ENCODE results near the gene VNN1. TPM values are rescaled to one million over a fixed set of nuclear protein-coding genes. Genes with fewer than 3 reads are reported as not detected.

VNN1 gene
- total and polyA plus RNA-seq, 2 donors (not counting 3 experiments of a cell fraction or from before 2014, with no cell fraction given) = not detected

DNA sequence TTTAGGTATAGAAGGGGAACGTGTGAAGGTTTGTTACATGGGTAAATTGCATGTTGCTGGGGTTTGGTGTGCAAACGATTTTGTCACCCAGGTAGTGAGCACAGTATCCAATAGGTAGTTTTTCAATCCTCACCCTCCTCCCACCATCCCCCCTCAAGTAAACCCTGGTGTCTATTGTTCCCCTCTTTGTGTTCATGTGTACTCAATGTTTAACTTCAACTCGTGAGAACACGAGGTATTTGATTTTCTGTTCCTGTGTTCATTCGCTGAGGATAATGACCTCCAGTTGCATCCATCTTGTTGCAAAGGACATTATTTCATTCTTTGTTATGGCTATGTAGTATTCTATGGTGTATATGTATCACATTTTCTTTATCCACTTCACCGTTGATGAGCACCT, 11.6 kb upstream of the VNN1 start:
- Histone ChIP-seq H3K9ac (replicated peaks; ENCODE audit: extremely low read depth, insufficient read depth, low read length) (no peak overlapping the region), H3K4me2 (ENCODE audit: insufficient read depth, low read length) (no peak overlapping the region), H3K27ac (ENCODE audit: insufficient read depth, low read depth, low read length) (no peak overlapping the region), H3K9me1 (replicated peaks; ENCODE audit: control insufficient read depth, extremely low read depth, insufficient read depth, low read length) (no peaks in the 10 kb centered on the region), H3K79me2 (ENCODE audit: control insufficient read depth, insufficient read depth, low read length) (no peaks in the 10 kb centered on the region), H2AFZ (ENCODE audit: low read depth, low read length) (no peak overlapping the region), H3K9me3 (replicated peaks; ENCODE audit: control insufficient read depth, insufficient read depth, low read length) (no peaks in the 10 kb centered on the region), H3K4me1 (ENCODE audit: control insufficient read depth, extremely low read depth, insufficient read depth, low read length) (no peaks in the 10 kb centered on the region), H3K4me3 (replicated peaks in 1 of 3; ENCODE audit: insufficient read depth in 1 of 3, low read depth in 1 of 3, low read length in 3 of 3) (no peak overlapping the region), H3K36me3 (ENCODE audit: control insufficient read depth in 2 of 2, extremely low read depth in 1 of 2, insufficient read depth in 2 of 2, low read length in 2 of 2) (no peaks in the 10 kb centered on the region), H3K27me3 (ENCODE audit: control insufficient read depth in 2 of 2, insufficient read depth in 2 of 2, low read length in 2 of 2) (peaks cover 0 to 2% of the 10 kb centered on the region in 2 experiments), H4K20me1 (replicated peaks; ENCODE audit: control insufficient read depth, extremely low read depth, insufficient read depth, low read length) (no peaks in the 10 kb centered on the region)
- CTCF ChIA-PET = interaction anchor here (1.6 to 2.2 kb wide), 2 partner anchors 10 to 195 kb away, joined by 4 to 8 read pairs; no protein-coding TSS in a partner anchor
- DNase-seq (ENCODE audit: low read depth, low spot score) = no peak
- TF ChIP-seq POLR2AphosphoS5 (IDR thresholded peaks at IDR 0.05; ENCODE audit: insufficient read depth, low read depth, low read length) (no peak), GATA2 (IDR thresholded peaks at IDR 0.05; ENCODE audit: insufficient read depth, insufficient read length, low read depth, low read length) (no peak), JUN (IDR thresholded peaks at IDR 0.05; ENCODE audit: borderline replicate concordance, insufficient read depth, insufficient read length, low read depth) (no peak), EZH2 (IDR thresholded peaks at IDR 0.05; ENCODE audit: borderline replicate concordance, low read depth, low read length, severe bottlenecking) (no peak), MYC (IDR thresholded peaks at IDR 0.05; ENCODE audit: low read depth, low read length) (no peak), FOS (IDR thresholded peaks at IDR 0.05; ENCODE audit: borderline replicate concordance, insufficient read depth, low read length) (no peak), POLR2A (IDR thresholded peaks at IDR 0.05; ENCODE audit: low read depth, low read length) (no peak)
- TF ChIP-seq, protein P1, sequence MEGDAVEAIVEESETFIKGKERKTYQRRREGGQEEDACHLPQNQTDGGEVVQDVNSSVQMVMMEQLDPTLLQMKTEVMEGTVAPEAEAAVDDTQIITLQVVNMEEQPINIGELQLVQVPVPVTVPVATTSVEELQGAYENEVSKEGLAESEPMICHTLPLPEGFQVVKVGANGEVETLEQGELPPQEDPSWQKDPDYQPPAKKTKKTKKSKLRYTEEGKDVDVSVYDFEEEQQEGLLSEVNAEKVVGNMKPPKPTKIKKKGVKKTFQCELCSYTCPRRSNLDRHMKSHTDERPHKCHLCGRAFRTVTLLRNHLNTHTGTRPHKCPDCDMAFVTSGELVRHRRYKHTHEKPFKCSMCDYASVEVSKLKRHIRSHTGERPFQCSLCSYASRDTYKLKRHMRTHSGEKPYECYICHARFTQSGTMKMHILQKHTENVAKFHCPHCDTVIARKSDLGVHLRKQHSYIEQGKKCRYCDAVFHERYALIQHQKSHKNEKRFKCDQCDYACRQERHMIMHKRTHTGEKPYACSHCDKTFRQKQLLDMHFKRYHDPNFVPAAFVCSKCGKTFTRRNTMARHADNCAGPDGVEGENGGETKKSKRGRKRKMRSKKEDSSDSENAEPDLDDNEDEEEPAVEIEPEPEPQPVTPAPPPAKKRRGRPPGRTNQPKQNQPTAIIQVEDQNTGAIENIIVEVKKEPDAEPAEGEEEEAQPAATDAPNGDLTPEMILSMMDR (IDR thresholded peaks at IDR 0.05; ENCODE audit: extremely low read depth in 1 of 2, insufficient read depth in 1 of 2, low read depth in 1 of 2, low read length in 2 of 2) = no peak
- TF ChIP-seq, protein P2, sequence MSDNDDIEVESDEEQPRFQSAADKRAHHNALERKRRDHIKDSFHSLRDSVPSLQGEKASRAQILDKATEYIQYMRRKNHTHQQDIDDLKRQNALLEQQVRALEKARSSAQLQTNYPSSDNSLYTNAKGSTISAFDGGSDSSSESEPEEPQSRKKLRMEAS (IDR thresholded peaks at IDR 0.05; ENCODE audit: insufficient read depth, insufficient read length) = no peak
- BruUV-seq (replicated peaks) = no TSS peak
- intact Hi-C loops (cut with micrococcal nuclease) (no loop called here), dilution Hi-C loops (cut with MboI; ENCODE audit: extremely low pct_ligation_motif_present, low sequenced_read_pairs) (no loop called here)
- FAIRE-seq = no peak
- POLR2A ChIA-PET = no interaction called here

Data from endothelial cell of umbilical vein (primary cell).